SK-N-SH (cell line): ENCODE data around the gene TREM2. TPM values are rescaled to one million over a fixed set of nuclear protein-coding genes. Genes with fewer than 3 reads are reported as not detected.

Experiments used
- CTCF ChIA-PET: fragments of 300-600, 350-600 bp; formaldehyde crosslinking; extraction: SDS; loops from one replicate; lab custom pipeline; 2021; lab: Yijun Ruan, JAX
- POLR2A ChIA-PET: fragments of 350-600 bp; sonication (Branson Sonifier 250); formaldehyde crosslinking; extraction: SDS; loops from one replicate; lab custom pipeline; 2020; ENCODE audit warnings: antibody characterized with exemption, inconsistent platforms; lab: Yijun Ruan, JAX
- DNase-seq: peaks from one replicate; pipeline ENCODE4 v3.0.0; 2012
- H2AFZ ChIP-seq: fragments of 200-600 bp; sonication (generic); 2 replicates; pipeline ENCODE4 v1.8.1; 2016; ENCODE audit warnings: antibody characterized with exemption, mild to moderate bottlenecking, low read depth
- H3F3A ChIP-seq: fragments of 200-600 bp; sonication (generic); replicated peaks from 2 replicates; pipeline ENCODE3; 2016; ENCODE audit warnings: antibody characterized with exemption, mild to moderate bottlenecking; ENCODE audit not compliant: insufficient read depth
- H3K27ac ChIP-seq, 2 experiments: fragments of 200-500 bp in 1 of 2; fragments of 200-600 bp in 1 of 2; sonication (Bioruptor generic) in 1 of 2; sonication (generic), shearing (Covaris generic) in 1 of 2; 2 replicates each; pipeline versions ENCODE4 v1.5.1 to v1.6.1; 2014 to 2016; ENCODE audit warnings: low read depth in 2 of 2, inconsistent platforms in 1 of 2, low read length in 1 of 2, mild to moderate bottlenecking in 1 of 2, mixed read lengths in 1 of 2
- H3K27me3 ChIP-seq: fragments of 200-600 bp; sonication (generic), shearing (Covaris generic); 2 replicates; pipeline ENCODE4 v1.6.1; 2016; ENCODE audit warnings: mixed run types; ENCODE audit not compliant: insufficient read depth
- H3K36me3 ChIP-seq, 2 experiments: fragments of 200-500 bp in 1 of 2; fragments of 200-600 bp in 1 of 2; sonication (Bioruptor generic) in 1 of 2; sonication (generic) in 1 of 2; replicated peaks in 1 of 2; 2 replicates each; pipeline versions ENCODE3 to v1.5.1; 2014 to 2016; ENCODE audit warnings: low read length in 1 of 2, mild to moderate bottlenecking in 1 of 2; ENCODE audit not compliant: insufficient read depth in 2 of 2, control insufficient read depth in 1 of 2
- H3K4me1 ChIP-seq, 2 experiments: fragments of 200-500 bp in 1 of 2; fragments of 200-600 bp in 1 of 2; sonication (Bioruptor generic) in 1 of 2; sonication (generic), shearing (Covaris generic) in 1 of 2; 2 replicates each; pipeline versions ENCODE4 v1.5.1 to v1.6.1; 2014 to 2016; ENCODE audit warnings: low read depth in 1 of 2, low read length in 1 of 2, mixed run types in 1 of 2; ENCODE audit not compliant: insufficient read depth in 2 of 2, control insufficient read depth in 1 of 2
- H3K4me2 ChIP-seq: fragments of 200-600 bp; sonication (generic), shearing (Covaris generic); 2 replicates; pipeline ENCODE4 v1.6.1; 2017; ENCODE audit warnings: mixed run types
- H3K4me3 ChIP-seq, 2 experiments: fragments of 200-500 bp in 1 of 2; fragments of 200-600 bp in 1 of 2; sonication (Bioruptor generic) in 1 of 2; sonication (generic), shearing (Covaris generic) in 1 of 2; 2 replicates each; pipeline versions ENCODE4 v1.5.1 to v1.8.1; 2014 to 2016; ENCODE audit warnings: low read depth in 2 of 2, inconsistent platforms in 1 of 2, low read length in 1 of 2, mild to moderate bottlenecking in 1 of 2, mixed read lengths in 1 of 2, moderate library complexity in 1 of 2
- H3K79me2 ChIP-seq: fragments of 200-600 bp; sonication (generic); 2 replicates; pipeline ENCODE4 v1.8.1; 2017; ENCODE audit warnings: mild to moderate bottlenecking; ENCODE audit not compliant: insufficient read depth
- H3K9ac ChIP-seq: fragments of 200-600 bp; sonication (generic); 2 replicates; pipeline ENCODE4 v1.6.1; 2017; ENCODE audit warnings: mixed run types
- H3K9me2 ChIP-seq: fragments of 200-600 bp; sonication (generic); 2 replicates; pipeline ENCODE4 v1.6.1; 2017; ENCODE audit warnings: mixed run types
- H3K9me3 ChIP-seq: fragments of 200-600 bp; sonication (generic); 2 replicates; pipeline ENCODE4 v1.6.1; 2017; ENCODE audit warnings: mixed run types, mild to moderate bottlenecking, moderate library complexity
- H4K20me1 ChIP-seq: fragments of 200-600 bp; sonication (generic); 2 replicates; pipeline ENCODE4 v1.6.1; 2017; ENCODE audit warnings: mild to moderate bottlenecking, mixed run types; ENCODE audit not compliant: insufficient read depth
- CHD2 ChIP-seq: fragments of 150-350 bp; IDR thresholded peaks from 2 replicates; pipeline ENCODE4 v1.6.1; 2018; ENCODE audit warnings: low read length; ENCODE audit not compliant: partially characterized antibody
- CTCF ChIP-seq: fragments of 200-600 bp; sonication (generic); IDR thresholded peaks from 2 replicates; pipeline ENCODE4 v1.6.1; 2017; ENCODE audit warnings: antibody characterized with exemption, mild to moderate bottlenecking, moderate library complexity
- EP300 ChIP-seq, 2 experiments: IDR thresholded peaks; 2 replicates each; pipeline versions ENCODE4 v1.4.0 to v1.6.1; 2012; ENCODE audit warnings: borderline replicate concordance in 1 of 2, low read depth in 1 of 2, low read length in 1 of 2
- EZH2phosphoT487 ChIP-seq: fragments of 200-600 bp; sonication (generic); IDR thresholded peaks from 2 replicates; pipeline ENCODE4 v1.6.1; 2017; ENCODE audit warnings: low read depth, mixed run types, mild to moderate bottlenecking, antibody characterized with exemption, moderate library complexity, borderline replicate concordance
- FOSL2 ChIP-seq: IDR thresholded peaks from 2 replicates; pipeline ENCODE4 v1.4.0; 2012; ENCODE audit warnings: low read depth, mild to moderate bottlenecking, moderate library complexity, borderline replicate concordance
- FOXJ3 ChIP-seq: sonication (generic); formaldehyde crosslinking; IDR thresholded peaks from 2 replicates; pipeline ENCODE4 v1.5.1; 2020; ENCODE audit warnings: mild to moderate bottlenecking, missing genetic modification reagents
- JUND ChIP-seq: IDR thresholded peaks from 2 replicates; pipeline ENCODE4 v1.4.0; 2012
- MEF2A ChIP-seq: IDR thresholded peaks from 2 replicates; pipeline ENCODE4 v1.4.0; 2012; ENCODE audit warnings: low read depth, borderline replicate concordance
- POLR2AphosphoS5 ChIP-seq: IDR thresholded peaks from 2 replicates; pipeline ENCODE4 v1.6.1; 2012; ENCODE audit warnings: low read depth, low read length
- RAD21 ChIP-seq: IDR thresholded peaks from 2 replicates; pipeline ENCODE4 v1.6.1; 2012; ENCODE audit warnings: mild to moderate bottlenecking, low read length
- RCOR1 ChIP-seq: fragments of 150-350 bp; IDR thresholded peaks from 2 replicates; pipeline ENCODE4 v1.6.1; 2017; ENCODE audit warnings: antibody characterized with exemption, low read length
- RFX5 ChIP-seq: IDR thresholded peaks from 2 replicates; pipeline ENCODE4 v1.6.1; 2012; ENCODE audit warnings: mild to moderate bottlenecking, improper control_type of control experiment, low read length
- RXRA ChIP-seq: IDR thresholded peaks from 2 replicates; pipeline ENCODE4 v1.4.0; 2012; ENCODE audit warnings: low read depth, mild to moderate bottlenecking, borderline replicate concordance
- SIN3A ChIP-seq: IDR thresholded peaks from 2 replicates; pipeline ENCODE4 v1.6.1; 2012; ENCODE audit warnings: low read depth, mild to moderate bottlenecking, low read length, moderate library complexity, borderline replicate concordance
- SMC3 ChIP-seq: IDR thresholded peaks from 2 replicates; pipeline ENCODE4 v1.6.1; 2012; ENCODE audit warnings: low read depth, low read length, improper control_type of control experiment
- YY1 ChIP-seq: IDR thresholded peaks from 2 replicates; pipeline ENCODE4 v1.4.0; 2012; ENCODE audit warnings: low read depth, mild to moderate bottlenecking
- WGBS: methylation state at CpG from one replicate; pipeline ENCODE4 v1.1.6; 2017; ENCODE audit warnings: low lambda C conversion rate; 5-methylcytosine and 5-hydroxymethylcytosine counted together
- polyA plus RNA-seq, 3 experiments: library from polyadenylated mRNA; depleted of rRNA; stranded (reverse); fragments of >200 nt; gene quantifications; 2 replicates each; pipeline ENCODE4 v1.2.3, GENCODE V29; 2012
- TF ChIP-seq, protein P1 (sequence below): IDR thresholded peaks from 2 replicates; pipeline ENCODE4 v1.4.0; 2012; ENCODE audit warnings: low read depth, borderline replicate concordance
- TF ChIP-seq, protein P2 (sequence below): IDR thresholded peaks from 2 replicates; pipeline ENCODE4; 2012
- TF ChIP-seq, protein P3 (sequence below): fragments of 150-350 bp; IDR thresholded peaks from 2 replicates; pipeline ENCODE4 v1.6.1; 2016; ENCODE audit warnings: mild to moderate bottlenecking, low read depth, low read length

TREM2 gene
- polyA plus RNA-seq, 1 of the 3 experiments (the other 2 are of a cell fraction) = not detected

DNA sequence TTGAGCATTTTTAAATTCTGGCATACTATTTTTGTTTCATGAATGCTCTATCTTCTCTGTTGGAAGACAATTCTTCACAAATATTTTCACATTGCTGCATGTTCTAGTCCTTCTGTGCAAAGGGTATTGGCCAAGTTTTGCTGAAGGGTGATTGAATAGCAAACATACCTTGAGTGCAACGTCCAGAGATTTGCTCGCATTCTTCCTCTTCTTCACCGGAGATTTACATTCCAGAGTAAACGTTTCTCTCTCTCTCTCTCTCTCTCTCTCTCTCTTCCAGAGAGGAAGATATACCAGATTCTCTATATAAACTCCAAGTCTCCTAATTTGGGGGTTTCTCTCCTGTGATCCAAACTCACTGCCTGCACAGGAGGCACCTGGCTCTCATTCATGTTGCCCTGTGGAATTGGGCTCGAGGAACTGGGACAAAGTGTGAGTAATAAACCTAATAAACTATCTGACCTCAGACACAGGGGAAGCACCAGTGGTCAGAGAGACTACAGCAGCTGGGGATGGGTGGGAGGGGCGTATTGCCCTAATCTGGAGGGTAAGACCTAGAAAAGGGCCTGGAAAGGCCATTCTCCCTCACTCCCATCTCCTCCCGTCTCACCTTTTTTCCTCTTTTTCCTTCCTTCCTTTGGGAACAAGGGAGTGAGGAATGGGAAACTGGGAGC lies 7.6 kb downstream of the TREM2 start:
- H3K4me2 ChIP-seq = no peak overlapping the region
- CTCF ChIA-PET = interaction anchor here (0.7 kb wide), 1 partner anchor 215 kb away, joined by 3 read pairs; no protein-coding TSS in a partner anchor

DNA sequence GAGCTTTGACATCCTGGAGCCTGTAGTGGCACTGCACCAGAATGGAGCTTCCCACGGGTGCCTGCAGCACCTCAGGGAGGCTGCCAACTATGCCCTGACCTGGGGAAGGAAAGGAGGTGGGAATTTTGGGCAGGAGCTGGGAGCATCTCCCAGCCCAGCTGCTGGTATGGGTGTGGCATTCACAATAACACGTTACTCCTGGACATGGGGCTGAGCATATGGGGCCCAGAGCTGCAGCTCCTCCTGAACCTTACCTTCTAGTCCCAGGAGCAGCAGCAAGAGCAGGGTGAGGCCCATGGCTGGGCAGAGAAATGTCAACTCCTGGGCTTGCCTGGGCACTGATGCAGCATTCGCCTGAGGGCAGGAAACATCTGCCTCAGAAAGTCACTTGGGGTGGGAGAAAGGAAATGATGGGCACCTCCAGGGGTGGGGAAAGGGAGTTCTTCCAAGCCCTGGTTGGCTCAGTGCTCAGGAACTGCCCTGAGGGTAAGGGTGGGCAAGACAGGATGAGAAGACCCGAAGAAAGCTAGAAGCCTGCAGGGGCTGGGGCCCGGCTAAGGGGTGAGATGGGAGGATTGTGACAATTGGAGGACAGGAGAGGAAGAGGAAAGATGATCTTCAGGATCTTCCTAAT lies 8.8 kb downstream of the TREM2 start, which contains the start of gene TREML1:
TSS of gene TREML1 (minus strand) at position 356 of the 634 bp plus-strand sequence. CDS start at position 297, 59 bp downstream.
- H4K20me1 ChIP-seq = no peaks in the 10 kb centered on the region
- H3K4me3 ChIP-seq = no peak within 1 kb of the TSS
- no peak within 1 kb of the TSS for H3K9ac ChIP-seq
- WGBS = 48% methylated on average over 3 of the region's 5 CpGs
- H3K9me3 ChIP-seq = no peaks in the 10 kb centered on the region
- H3K4me1 ChIP-seq = no peaks in the 10 kb centered on the region
- DNase-seq = no peak
- ChIA-PET CTCF (no interaction called here), POLR2A (no interaction called here)
- no peak within 1 kb of the TSS for H2AFZ ChIP-seq
- H3K27ac ChIP-seq = no peak within 1 kb of the TSS
- H3K4me2 ChIP-seq = no peak within 1 kb of the TSS
- H3K79me2 ChIP-seq = no peaks in the 10 kb centered on the region
- TF ChIP-seq CTCF = no peak
- no peak for TF ChIP-seq RXRA
- TF ChIP-seq SMC3 = no peak
- no peak for TF ChIP-seq POLR2AphosphoS5
- no peak for TF ChIP-seq YY1
- TF ChIP-seq FOSL2 = no peak
- TF ChIP-seq RAD21 = no peak
- TF ChIP-seq, protein P1, sequence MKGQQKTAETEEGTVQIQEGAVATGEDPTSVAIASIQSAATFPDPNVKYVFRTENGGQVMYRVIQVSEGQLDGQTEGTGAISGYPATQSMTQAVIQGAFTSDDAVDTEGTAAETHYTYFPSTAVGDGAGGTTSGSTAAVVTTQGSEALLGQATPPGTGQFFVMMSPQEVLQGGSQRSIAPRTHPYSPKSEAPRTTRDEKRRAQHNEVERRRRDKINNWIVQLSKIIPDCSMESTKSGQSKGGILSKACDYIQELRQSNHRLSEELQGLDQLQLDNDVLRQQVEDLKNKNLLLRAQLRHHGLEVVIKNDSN = no peak
- TF ChIP-seq, protein P2, sequence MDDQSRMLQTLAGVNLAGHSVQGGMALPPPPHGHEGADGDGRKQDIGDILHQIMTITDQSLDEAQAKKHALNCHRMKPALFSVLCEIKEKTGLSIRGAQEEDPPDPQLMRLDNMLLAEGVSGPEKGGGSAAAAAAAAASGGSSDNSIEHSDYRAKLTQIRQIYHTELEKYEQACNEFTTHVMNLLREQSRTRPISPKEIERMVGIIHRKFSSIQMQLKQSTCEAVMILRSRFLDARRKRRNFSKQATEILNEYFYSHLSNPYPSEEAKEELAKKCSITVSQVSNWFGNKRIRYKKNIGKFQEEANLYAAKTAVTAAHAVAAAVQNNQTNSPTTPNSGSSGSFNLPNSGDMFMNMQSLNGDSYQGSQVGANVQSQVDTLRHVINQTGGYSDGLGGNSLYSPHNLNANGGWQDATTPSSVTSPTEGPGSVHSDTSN = no peak
- no peak for TF ChIP-seq EZH2phosphoT487
- no peak for TF ChIP-seq RCOR1
- TF ChIP-seq FOXJ3 = no peak
- TF ChIP-seq EP300 (IDR thresholded peaks at IDR 0.05; ENCODE audit: borderline replicate concordance in 1 of 2, low read depth in 1 of 2, low read length in 1 of 2) = no peak
- no peak for TF ChIP-seq SIN3A
- TF ChIP-seq MEF2A = no peak
- TF ChIP-seq JUND = no peak
- H3F3A ChIP-seq = no peaks in the 10 kb centered on the region
- H3K9me2 ChIP-seq = no peaks in the 10 kb centered on the region
- no peaks in the 10 kb centered on the region for H3K36me3 ChIP-seq
- no peaks in the 10 kb centered on the region for H3K27me3 ChIP-seq

More for the DNA sequence above, 7.6 kb downstream of the TREM2 start:
- H3K79me2 ChIP-seq = no peaks in the 10 kb centered on the region
- no peaks in the 10 kb centered on the region for H3K36me3 ChIP-seq
- no peaks in the 10 kb centered on the region for H3K9me2 ChIP-seq
- no peak overlapping the region for H3K4me3 ChIP-seq
- 47% methylated on average over 7 of the region's 7 CpGs for WGBS
- POLR2A ChIA-PET = no interaction called here
- no peak for TF ChIP-seq MEF2A
- TF ChIP-seq, protein P3, sequence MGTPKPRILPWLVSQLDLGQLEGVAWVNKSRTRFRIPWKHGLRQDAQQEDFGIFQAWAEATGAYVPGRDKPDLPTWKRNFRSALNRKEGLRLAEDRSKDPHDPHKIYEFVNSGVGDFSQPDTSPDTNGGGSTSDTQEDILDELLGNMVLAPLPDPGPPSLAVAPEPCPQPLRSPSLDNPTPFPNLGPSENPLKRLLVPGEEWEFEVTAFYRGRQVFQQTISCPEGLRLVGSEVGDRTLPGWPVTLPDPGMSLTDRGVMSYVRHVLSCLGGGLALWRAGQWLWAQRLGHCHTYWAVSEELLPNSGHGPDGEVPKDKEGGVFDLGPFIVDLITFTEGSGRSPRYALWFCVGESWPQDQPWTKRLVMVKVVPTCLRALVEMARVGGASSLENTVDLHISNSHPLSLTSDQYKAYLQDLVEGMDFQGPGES = no peak
- no peak for TF ChIP-seq EP300 (IDR thresholded peaks at IDR 0.05; ENCODE audit: borderline replicate concordance in 1 of 2, low read depth in 1 of 2, low read length in 1 of 2)
- no peak for TF ChIP-seq CHD2
- TF ChIP-seq RFX5 = no peak
- TF ChIP-seq, all 33 proteins: peak for 0
- no peaks in the 10 kb centered on the region for H3F3A ChIP-seq
- H3K9me3 ChIP-seq = no peaks in the 10 kb centered on the region
- H2AFZ ChIP-seq = no peak overlapping the region
- no peaks in the 10 kb centered on the region for H4K20me1 ChIP-seq
- no peaks in the 10 kb centered on the region for H3K4me1 ChIP-seq
- H3K9ac ChIP-seq = no peak overlapping the region
- H3K27me3 ChIP-seq = no peaks in the 10 kb centered on the region
- no peak for DNase-seq
- H3K27ac ChIP-seq = no peak overlapping the region
